Kidney epithelial cell (primary cell): ENCODE data around the gene HOXC10. TPM values are rescaled to one million over a fixed set of nuclear protein-coding genes. Genes with fewer than 3 reads are reported as not detected.

Experiments used
- DNase-seq: peaks from one replicate; pipeline ENCODE4 v3.0.0-alpha.2; 2010; ENCODE audit warnings: low read depth
- H3K27me3 ChIP-seq: 2 replicates; pipeline ENCODE4 v1.6.0; 2011; ENCODE audit warnings: low read length; ENCODE audit not compliant: control insufficient read depth, insufficient read depth
- H3K36me3 ChIP-seq: 2 replicates; pipeline ENCODE4 v1.5.1; 2011; ENCODE audit warnings: low read length; ENCODE audit not compliant: control insufficient read depth, insufficient read depth
- H3K4me3 ChIP-seq: 2 replicates; pipeline ENCODE4 v1.5.1; 2011; ENCODE audit warnings: low read depth, mild to moderate bottlenecking, control low read depth, low read length
- total RNA-seq: library from RNA; depleted of rRNA; stranded (reverse); fragments of >200 nt; gene quantifications from 2 replicates; pipeline ENCODE4 v1.2.3, GENCODE V29; 2015
- TF ChIP-seq, protein P1 (sequence below): IDR thresholded peaks from 2 replicates; pipeline ENCODE4 v1.5.1; 2011; ENCODE audit warnings: mild to moderate bottlenecking, moderate library complexity, low read length, control low read depth, inconsistent platforms; ENCODE audit not compliant: insufficient read depth, poor library complexity, severe bottlenecking

The HOXC10 gene
- total RNA-seq, 1 donor from 2014 or later: 5.9 TPM

DNA sequence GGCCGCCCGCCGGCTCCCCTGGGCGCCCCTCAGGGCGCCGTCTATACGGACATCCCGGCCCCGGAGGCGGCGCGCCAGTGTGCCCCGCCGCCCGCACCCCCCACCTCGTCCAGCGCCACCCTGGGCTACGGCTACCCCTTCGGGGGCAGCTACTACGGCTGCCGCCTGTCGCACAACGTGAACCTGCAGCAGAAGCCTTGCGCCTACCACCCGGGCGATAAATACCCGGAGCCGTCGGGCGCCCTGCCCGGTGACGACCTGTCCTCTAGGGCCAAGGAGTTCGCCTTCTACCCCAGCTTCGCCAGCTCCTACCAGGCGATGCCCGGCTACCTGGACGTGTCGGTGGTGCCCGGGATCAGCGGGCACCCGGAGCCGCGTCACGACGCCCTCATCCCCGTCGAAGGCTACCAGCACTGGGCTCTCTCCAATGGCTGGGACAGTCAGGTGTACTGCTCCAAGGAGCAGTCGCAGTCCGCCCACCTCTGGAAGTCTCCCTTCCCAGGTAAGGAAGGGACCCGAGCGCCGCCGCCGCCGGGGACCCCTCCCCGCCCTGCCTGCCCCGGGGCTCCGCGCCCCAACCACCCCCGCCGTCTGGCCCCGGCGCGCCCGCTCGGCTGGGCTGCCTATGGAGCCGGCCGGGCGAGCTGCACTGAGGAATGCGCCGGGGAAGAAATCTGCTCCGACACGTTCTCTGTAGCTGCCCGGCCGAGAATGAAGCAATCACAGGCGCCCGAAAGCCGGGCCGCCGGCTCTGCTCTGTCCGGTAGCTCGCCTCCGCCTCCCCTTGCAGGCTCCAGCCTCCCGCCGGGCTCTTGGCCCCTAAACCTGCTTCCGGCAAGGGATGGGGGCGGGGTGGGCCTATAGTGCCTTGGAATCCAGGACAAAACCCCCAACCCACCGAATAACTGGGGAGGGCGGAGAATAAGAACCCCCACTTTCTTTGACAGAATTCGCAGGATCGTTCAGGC, 45.5 kb upstream of the HOXC10 start:
- Histone ChIP-seq H3K36me3 (no peaks in the 10 kb centered on the region), H3K27me3 (peaks cover 87% of the 10 kb centered on the region), H3K4me3 (no peak overlapping the region)
- no peak for DNase-seq
- TF ChIP-seq, protein P1, sequence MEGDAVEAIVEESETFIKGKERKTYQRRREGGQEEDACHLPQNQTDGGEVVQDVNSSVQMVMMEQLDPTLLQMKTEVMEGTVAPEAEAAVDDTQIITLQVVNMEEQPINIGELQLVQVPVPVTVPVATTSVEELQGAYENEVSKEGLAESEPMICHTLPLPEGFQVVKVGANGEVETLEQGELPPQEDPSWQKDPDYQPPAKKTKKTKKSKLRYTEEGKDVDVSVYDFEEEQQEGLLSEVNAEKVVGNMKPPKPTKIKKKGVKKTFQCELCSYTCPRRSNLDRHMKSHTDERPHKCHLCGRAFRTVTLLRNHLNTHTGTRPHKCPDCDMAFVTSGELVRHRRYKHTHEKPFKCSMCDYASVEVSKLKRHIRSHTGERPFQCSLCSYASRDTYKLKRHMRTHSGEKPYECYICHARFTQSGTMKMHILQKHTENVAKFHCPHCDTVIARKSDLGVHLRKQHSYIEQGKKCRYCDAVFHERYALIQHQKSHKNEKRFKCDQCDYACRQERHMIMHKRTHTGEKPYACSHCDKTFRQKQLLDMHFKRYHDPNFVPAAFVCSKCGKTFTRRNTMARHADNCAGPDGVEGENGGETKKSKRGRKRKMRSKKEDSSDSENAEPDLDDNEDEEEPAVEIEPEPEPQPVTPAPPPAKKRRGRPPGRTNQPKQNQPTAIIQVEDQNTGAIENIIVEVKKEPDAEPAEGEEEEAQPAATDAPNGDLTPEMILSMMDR: no peak

DNA sequence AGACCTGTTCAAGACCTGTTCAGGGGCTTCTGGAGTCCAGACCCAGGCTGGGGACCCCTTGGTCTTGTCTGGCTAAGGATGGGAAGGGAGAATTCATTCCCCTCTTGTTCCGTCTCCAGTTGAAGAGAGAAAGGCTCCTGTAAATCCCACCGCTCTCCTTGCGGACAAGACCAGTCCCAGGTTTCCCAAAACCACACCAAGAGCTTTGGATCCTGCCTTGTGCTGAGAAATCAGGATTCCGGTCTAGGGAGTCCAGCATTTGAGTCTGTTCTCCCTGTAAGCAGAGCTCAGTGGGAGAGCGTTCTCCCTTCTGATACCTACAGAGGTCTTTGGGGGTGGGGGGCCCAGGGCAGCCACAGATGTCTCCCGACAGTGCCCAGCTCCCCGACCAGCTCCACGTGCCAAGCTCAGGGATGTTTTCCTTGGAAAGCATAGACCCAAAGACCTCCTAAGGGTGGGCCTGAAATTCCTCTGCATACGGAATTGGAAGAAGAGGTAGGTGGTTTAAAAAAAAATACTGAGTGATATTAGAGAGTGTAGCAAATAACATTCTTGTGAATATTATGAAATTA, 44.4 kb upstream of the HOXC10 start:
- no peak for DNase-seq
- Histone ChIP-seq H3K36me3 (no peaks in the 10 kb centered on the region), H3K4me3 (no peak overlapping the region), H3K27me3 (peaks cover 86% of the 10 kb centered on the region)
- TF ChIP-seq, protein P1: no peak

DNA sequence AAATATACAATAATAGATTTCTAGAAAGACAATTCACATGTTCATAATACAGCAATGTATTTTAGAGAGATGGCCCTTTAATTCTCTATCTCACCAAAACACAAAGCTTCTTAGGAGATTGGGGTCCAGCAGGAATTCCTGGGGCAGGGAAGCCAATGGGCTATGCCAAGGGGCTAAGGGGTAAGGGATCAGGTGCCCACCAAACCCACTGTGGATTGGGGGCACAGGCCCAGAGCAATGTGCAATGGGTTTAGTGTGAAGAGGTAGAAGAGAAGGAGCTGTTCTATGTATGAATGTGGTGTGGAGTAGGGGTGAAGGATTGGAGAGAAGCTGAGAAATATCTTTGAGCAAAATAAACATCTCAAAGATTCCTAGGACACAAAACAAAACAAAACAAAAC, 43.8 kb upstream of the HOXC10 start:
- TF ChIP-seq, protein P1: no peak
- H3K36me3 ChIP-seq: no peaks in the 10 kb centered on the region
- peaks cover 84% of the 10 kb centered on the region for H3K27me3 ChIP-seq
- DNase-seq: no peak
- H3K4me3 ChIP-seq: no peak overlapping the region

DNA sequence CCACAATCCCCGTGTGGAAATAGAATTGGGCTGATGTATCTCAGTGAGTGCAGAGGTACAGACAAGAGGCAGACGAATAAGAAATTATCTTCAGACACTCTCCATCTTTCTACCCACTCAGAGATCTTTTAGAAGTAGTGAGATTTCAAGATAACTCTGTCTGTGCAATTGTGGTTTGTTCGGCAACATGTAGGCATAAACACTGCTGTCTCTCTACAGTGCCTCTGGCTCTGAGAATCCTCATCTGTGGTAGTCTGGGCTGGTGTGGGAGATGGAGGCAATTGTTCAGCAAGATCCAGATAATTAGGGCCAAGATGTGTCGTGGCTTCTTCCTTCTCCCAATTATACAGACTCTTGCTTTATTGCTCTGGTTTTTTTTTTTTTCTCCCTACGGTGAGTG, 43.2 kb upstream of the HOXC10 start:
- Histone ChIP-seq H3K36me3 (no peaks in the 10 kb centered on the region), H3K27me3 (peaks cover 80% of the 10 kb centered on the region), H3K4me3 (no peak overlapping the region)
- TF ChIP-seq, protein P1: no peak
- no peak for DNase-seq

DNA sequence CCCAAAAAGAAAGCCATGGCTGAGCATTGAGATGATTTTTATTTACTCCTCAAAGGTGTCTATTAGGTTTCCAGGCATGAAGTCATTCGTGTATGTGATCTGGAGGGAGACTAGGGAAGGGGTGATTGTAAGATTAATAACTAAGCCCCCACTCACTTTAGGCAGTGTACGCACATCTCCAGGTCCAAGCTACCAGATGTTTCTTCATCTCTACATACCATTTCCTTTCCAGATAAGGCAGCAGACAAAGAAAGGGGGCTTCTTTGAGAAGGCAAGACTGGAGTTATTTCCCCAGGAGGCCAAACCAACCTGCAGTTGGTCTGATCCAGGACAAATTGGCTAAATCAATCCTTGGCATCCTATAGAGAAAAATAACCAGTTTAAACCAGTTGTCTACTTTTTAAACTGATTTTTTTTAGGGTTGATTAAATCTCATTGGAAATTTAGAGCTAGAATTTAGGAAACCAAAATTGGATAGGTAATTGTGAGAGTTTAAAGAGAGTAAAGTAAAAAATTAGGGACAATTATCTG, 42.4 kb upstream of the HOXC10 start:
- DNase-seq: no peak
- TF ChIP-seq, protein P1: no peak
- no peak overlapping the region for H3K4me3 ChIP-seq
- no peaks in the 10 kb centered on the region for H3K36me3 ChIP-seq
- peaks cover 78% of the 10 kb centered on the region for H3K27me3 ChIP-seq
